Stimulated activated effector memory CD8-positive, alpha-beta T cell treated with anti-CD3 and anti-CD28 coated beads, Interleukin-12 subunit alpha, Interleukin-12 subunit beta, amount 100 ng/mL, for 72 hours (primary cell): ENCODE results near the gene TUBGCP6.

ENCODE experiments used
- ATAC-seq: fragments of 150-1000 bp; cut with Tn5 transposase; 2 replicates; pipeline ENCODE4 v1.10.0; 2021
- DNase-seq, 2 donors: peaks; one replicate each; pipeline ENCODE4 v3.0.0; 2021 to 2022; ENCODE audit warnings: low spot score in 2 of 2
- H3K27ac Mint-ChIP-seq: one replicate; pipeline ENCODE4 v1.8.0; 2022; ENCODE audit warnings: mild to moderate bottlenecking, mixed read lengths
- H3K36me3 Mint-ChIP-seq: one replicate; pipeline ENCODE4 v1.8.0; 2022; ENCODE audit warnings: mild to moderate bottlenecking, mixed read lengths
- H3K4me1 Mint-ChIP-seq: one replicate; pipeline ENCODE4 v1.8.0; 2022; ENCODE audit warnings: mixed read lengths
- H3K4me3 Mint-ChIP-seq: one replicate; pipeline ENCODE4 v1.8.0; 2022; ENCODE audit warnings: mild to moderate bottlenecking, mixed read lengths
- H3K9me3 Mint-ChIP-seq: one replicate; pipeline ENCODE4 v1.8.0; 2022; ENCODE audit warnings: mixed read lengths

The TUBGCP6 gene

DNA sequence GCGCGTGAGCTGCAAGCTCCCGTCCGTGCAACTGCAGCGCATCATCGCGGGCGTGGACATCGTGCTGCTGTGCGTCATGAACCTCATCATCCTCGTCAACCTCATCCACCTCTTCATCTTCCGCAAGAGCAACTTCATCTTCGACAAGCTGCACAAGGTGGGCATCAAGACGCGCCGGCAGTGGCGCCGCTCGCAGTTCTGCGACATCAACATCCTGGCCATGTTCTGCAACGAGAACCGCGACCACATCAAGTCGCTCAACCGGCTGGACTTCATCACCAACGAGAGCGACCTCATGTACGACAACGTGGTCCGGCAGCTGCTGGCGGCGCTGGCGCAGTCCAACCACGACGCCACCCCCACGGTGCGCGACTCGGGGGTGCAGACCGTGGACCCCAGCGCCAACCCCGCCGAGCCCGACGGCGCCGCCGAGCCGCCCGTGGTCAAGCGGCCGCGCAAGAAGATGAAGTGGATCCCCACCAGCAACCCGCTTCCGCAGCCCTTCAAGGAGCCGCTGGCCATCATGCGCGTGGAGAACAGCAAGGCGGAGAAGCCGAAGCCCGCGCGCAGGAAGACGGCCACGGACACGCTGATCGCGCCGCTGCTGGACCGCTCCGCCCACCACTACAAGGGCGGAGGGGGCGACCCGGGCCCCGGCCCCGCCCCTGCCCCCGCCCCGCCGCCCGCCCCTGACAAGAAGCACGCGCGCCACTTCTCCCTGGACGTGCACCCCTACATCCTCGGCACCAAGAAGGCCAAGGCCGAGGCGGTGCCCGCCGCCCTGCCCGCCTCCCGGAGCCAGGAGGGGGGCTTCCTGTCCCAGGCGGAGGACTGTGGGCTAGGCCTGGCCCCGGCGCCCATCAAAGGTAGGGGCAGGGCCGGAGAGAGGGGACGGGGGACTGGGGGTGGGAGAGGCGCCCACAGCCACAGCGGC, 67.0 kb downstream of the TUBGCP6 start:
- H3K4me1 Mint-ChIP-seq, result peaks cover 17% of the 10 kb centered on the region
- H3K36me3 Mint-ChIP-seq, result peaks cover 7% of the 10 kb centered on the region
- DNase-seq (no peak), ATAC-seq (no peak)
- no peak overlapping the region for H3K27ac Mint-ChIP-seq
- no peaks in the 10 kb centered on the region for H3K9me3 Mint-ChIP-seq
- no peak overlapping the region for H3K4me3 Mint-ChIP-seq

DNA sequence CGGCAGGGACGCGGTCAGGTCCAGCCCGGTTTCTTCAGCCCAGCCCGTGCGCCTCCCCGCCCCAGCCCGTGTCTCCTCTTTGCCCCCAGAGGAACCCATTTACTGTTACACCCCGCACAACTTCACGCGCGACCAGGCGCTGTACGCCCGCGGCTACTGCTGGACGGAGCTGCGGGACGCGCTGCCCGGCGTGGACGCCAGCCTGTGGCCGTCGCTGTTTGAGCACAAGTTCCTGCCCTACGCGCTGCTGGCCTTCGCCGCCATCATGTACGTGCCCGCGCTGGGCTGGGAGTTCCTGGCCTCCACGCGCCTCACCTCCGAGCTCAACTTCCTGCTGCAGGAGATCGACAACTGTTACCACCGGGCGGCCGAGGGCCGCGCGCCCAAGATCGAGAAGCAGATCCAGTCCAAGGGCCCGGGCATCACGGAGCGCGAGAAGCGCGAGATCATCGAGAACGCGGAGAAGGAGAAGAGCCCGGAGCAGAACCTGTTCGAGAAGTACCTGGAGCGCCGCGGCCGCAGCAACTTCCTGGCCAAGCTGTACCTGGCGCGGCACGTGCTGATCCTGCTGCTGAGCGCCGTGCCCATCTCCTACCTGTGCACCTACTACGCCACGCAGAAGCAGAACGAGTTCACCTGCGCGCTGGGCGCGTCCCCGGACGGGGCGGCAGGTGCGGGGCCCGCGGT, 67.8 kb downstream of the TUBGCP6 start:
- DNase-seq (no peak), ATAC-seq (no peak)
- Mint-ChIP-seq H3K36me3 (peaks cover 7% of the 10 kb centered on the region), H3K4me3 (no peak overlapping the region), H3K27ac (no peak overlapping the region), H3K4me1 (peaks cover 17% of the 10 kb centered on the region), H3K9me3 (no peaks in the 10 kb centered on the region)

DNA sequence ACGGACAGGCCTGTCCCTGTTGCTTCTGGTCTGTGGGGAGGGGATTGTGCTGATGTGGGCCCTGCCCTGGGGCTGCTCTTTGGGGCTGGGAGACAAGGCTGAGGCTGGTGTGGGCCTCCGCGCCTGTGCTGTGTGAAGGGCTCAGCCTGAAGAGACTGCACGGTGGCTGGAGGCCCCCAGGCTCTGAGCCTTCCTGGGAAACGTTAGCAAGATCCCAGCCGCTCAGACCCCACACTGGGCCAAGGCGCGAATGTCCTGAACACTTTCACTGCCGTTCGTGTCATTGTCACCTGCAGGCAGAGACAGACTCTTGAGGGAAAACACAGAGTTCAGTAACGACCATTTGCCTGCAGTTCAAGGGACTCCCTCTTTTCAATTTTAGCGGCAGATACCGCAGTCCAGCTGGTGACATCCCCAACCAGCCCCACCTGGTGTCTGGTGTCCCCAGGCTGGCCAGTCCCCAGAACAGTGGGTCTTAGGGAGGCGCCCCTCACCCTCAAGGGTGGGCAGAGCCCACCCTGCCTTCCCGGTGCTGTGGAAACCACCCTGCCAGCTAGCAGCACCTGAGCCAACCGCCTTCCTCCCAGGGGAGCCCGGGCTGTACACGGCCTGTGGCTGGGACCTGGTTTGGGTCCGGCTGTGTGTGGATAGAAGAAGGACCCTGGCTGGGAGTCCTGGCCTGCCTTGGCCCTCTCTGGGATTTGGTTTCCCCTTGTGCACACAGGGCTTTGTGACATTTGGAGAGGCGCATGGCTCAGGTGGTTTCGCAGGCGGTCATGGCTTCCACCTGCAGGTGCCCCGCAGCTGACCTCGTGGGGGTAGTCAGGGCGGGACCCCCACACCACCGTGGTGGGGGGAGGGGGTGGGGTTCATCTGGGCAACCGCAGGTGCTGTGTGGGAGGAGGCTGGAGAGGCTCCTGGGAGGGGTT, 68.6 kb downstream of the TUBGCP6 start:
- ATAC-seq, result no peak
- H3K9me3 Mint-ChIP-seq, result no peaks in the 10 kb centered on the region
- peaks cover 18% of the 10 kb centered on the region for H3K4me1 Mint-ChIP-seq
- no peak overlapping the region for H3K4me3 Mint-ChIP-seq
- peak overlapping the region; percentile 48 for H3K27ac Mint-ChIP-seq
- no peak for DNase-seq
- peaks cover 13% of the 10 kb centered on the region for H3K36me3 Mint-ChIP-seq

- no peak for ATAC-seq
- peaks cover 17% of the 10 kb centered on the region for H3K36me3 Mint-ChIP-seq
- no peak overlapping the region for H3K27ac Mint-ChIP-seq
- no peak overlapping the region for H3K4me3 Mint-ChIP-seq
- no peaks in the 10 kb centered on the region for H3K9me3 Mint-ChIP-seq
- DNase-seq, result no peak
- H3K4me1 Mint-ChIP-seq, result peaks cover 19% of the 10 kb centered on the region
Measured at GRCh38 chr22:50175191-50175461, 69.7 kb downstream of the TUBGCP6 start.

DNA sequence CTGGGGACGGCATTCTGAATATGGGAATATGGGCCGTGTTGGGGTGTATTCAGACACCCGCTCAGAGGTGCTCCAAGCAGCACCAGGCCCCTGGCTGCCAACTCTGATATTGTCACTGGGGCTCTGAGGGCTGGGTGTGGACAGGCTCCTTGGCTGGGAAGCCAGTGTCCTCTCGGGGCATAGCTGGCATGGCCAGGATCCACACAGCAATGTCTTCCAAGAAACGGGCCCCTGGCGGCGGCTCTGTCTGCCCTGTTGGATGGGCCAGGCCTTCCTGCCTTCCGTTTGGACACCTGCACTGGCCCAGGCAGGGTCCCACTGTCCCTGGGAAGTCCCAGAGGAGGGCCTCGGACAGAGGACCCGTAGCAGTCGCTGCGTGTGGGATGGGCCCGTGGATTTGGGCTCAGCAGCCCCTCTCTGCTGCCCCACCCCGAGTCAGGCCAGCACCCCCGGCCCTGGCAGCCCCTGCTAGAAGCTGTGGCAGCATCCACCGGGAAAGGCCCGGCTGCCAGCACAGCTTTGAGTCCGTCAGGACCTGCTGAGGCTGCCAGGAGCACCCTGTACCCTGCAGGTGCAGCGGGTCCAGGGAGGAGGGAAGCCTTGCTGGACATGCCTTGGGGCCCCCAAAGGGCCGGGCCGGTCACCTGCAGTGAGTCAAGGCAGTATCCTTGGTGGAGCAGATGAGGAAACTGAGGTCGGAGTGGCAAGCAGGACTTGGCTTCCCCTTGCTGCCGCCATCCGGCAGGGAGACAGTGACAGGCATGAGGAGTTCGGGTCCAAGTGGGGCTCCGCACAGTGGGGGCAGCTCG, 70.2 kb downstream of the TUBGCP6 start:
- Mint-ChIP-seq H3K36me3 (peaks cover 17% of the 10 kb centered on the region), H3K4me1 (peaks cover 14% of the 10 kb centered on the region), H3K27ac (no peak overlapping the region), H3K4me3 (no peak overlapping the region), H3K9me3 (no peaks in the 10 kb centered on the region)
- DNase-seq (no peak), ATAC-seq (no peak)

DNA sequence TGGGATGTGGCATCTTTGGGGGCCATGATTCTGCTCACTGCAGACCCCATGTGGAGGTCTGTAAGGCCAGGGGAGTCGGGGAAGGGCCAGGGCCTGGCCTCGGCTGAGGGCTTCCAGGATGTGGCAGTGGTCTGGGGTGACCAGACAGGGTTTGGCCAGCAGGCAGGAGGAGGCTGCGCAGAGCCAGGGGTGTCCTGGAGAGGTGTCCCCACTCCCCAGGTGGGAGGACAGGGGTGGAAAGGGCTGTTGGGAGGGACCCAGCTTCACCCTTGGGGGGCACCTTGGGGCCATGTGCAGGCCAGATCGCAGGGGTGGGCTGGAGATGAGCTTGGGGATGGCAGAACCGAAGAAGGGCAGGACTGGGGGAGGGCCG, 70.9 kb downstream of the TUBGCP6 start:
- Mint-ChIP-seq H3K4me3 (no peak overlapping the region), H3K36me3 (peaks cover 21% of the 10 kb centered on the region), H3K9me3 (no peaks in the 10 kb centered on the region), H3K4me1 (peaks cover 16% of the 10 kb centered on the region), H3K27ac (no peak overlapping the region)
- DNase-seq, result no peak
- ATAC-seq, result no peak

- ATAC-seq (no peak), DNase-seq (no peak)
- Mint-ChIP-seq H3K4me3 (no peak overlapping the region), H3K9me3 (no peaks in the 10 kb centered on the region), H3K27ac (no peak overlapping the region), H3K4me1 (peaks cover 22% of the 10 kb centered on the region), H3K36me3 (peaks cover 26% of the 10 kb centered on the region)
Measured at GRCh38 chr22:50173311-50173982, 71.4 kb downstream of the TUBGCP6 start.

DNA sequence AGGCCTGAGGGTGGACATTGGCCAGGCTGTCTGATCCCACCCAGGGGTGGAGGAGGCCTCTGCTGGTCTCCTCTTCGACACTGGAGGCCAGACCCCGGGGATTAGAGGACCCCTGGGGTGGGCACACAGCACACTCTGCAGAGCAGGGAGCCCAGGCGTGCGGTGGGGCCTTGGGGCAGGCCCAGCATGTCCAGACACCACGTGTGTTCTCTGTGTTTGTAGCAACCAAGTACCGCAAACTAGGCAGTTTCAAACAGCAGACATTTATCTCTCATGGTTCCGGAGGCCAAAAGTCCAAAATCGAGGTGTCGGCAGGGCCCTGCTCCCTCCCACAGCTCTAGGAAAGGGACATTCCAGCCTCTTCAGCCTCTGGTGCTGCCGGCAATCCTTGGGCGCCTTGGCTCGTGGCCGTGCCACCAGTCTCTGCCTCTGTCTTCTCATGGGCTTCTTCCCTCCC, 72.8 kb downstream of the TUBGCP6 start:
- Mint-ChIP-seq H3K4me3 (peak overlapping the region; percentile 74), H3K9me3 (no peaks in the 10 kb centered on the region), H3K27ac (peak overlapping the region; percentile 90), H3K4me1 (peaks cover 25% of the 10 kb centered on the region), H3K36me3 (peaks cover 26% of the 10 kb centered on the region)
- no peak for DNase-seq
- no peak for ATAC-seq

DNA sequence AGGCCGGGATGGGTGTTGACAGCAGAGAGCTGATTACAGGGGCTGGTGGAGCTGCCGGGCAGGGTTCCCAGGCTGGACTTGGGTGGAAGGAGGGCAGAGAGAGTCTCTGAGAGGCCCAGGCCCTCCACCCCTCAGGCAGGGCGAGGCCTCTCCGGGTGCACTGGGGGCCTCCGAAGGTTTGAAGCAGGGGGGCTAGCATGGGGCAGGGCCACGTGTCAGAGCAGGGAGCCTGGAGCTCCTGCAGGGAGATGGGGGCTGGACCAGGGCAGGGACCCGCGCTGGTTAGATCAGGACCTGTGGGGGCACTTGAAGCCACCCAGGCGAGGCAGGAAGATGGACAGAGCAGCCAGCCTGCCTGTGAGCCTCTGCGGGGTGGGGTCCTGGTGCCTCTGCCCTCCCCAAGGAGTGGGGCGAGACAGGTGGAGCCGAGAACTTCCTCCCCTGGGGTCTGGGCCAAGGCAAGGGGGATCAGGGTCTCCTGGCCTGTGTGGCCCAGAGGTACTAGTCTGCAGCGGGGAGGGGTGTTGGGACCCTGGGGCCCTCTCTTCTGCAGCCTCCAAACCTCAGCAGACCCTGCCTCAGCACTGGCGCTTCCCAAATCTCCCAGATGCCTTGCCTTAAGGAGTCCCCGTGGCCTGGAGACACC, 73.4 kb downstream of the TUBGCP6 start:
- Mint-ChIP-seq H3K4me3 (peak overlapping the region; percentile 74), H3K36me3 (peaks cover 24% of the 10 kb centered on the region), H3K4me1 (peaks cover 25% of the 10 kb centered on the region), H3K9me3 (no peaks in the 10 kb centered on the region), H3K27ac (peak overlapping the region; percentile 90)
- ATAC-seq (no peak), DNase-seq (no peak)

DNA sequence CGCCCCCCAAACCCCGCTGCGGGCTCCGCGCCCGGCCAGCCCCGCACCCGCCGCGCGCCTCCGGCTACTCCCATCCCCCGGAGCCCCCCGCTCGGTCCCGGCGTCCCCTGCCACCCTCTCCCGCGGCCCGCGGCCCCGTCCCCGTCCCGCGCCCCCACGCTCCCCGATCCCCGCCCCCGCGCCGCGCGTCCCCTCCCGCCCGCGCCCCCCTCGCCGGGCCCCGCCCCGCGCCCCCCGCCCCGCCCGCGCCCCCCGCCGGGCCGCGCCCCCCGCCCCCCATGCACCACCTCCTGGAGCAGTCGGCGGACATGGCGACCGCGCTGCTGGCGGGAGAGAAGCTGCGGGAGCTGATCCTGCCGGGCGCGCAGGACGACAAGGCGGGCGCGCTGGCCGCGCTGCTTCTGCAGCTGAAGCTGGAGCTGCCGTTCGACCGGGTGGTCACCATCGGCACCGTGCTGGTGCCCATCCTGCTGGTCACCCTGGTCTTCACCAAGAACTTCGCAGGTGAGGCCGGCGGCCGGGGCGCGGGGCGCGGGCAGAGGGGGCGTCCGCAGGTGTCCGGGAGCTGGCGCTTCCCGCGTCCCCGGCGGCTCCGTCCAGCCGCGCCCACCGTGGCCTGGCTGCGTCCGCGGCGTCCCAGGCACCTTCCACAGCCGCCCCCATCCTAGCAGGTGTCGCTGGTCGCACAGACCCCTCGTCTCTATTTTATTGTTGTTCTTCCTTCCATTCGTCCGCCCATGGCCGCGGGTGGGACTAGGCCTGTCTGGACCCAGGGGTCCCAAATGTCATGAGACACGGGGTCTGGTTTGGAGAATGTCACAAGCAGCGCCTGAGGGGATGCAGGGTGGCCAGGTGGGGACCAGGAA, 74.1 kb downstream of the TUBGCP6 start, which contains the start of gene PANX2:
Gene PANX2 (plus strand): TSS at position 279 of the 866 bp plus-strand sequence. CDS start 0 bp downstream, at position 279.
- peak within 1 kb of the TSS; percentile 93 for H3K27ac Mint-ChIP-seq
- ATAC-seq, result peak; percentile 12
- peaks cover 24% of the 10 kb centered on the region for H3K36me3 Mint-ChIP-seq
- peak within 1 kb of the TSS; percentile 74 for H3K4me3 Mint-ChIP-seq
- peaks cover 25% of the 10 kb centered on the region for H3K4me1 Mint-ChIP-seq
- H3K9me3 Mint-ChIP-seq, result no peaks in the 10 kb centered on the region
- no peak for DNase-seq

DNA sequence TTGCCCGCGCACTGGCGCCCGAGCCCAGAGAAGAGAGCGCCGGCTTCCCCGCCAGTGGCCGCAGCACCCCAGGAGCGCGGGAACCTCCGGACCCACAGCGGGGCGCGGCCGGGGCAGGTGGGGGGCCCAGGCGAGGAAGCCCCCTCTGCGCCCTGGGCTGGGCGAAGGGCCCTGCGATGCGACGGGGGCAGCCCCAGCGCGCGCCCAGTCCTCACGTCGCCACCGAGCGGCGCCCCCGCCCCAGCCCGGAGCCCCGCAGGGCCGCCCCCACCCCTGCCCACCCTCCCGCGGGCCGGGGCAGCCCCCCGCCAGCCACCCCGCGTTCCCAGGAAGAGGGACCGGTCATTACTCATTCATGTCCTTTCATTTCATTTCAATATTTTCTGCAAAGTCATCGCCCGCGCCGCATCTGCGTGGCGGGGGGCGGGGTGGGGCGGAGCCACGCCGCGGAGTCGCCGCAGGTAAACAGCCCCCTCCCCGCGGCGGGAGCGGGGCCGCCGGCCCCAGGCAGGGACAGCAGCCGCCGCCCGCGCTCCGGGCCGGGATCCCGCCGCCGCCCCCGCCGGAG, 75.0 kb downstream of the TUBGCP6 start:
- Mint-ChIP-seq H3K36me3 (peaks cover 24% of the 10 kb centered on the region), H3K4me3 (peak overlapping the region; percentile 74), H3K4me1 (peaks cover 25% of the 10 kb centered on the region), H3K27ac (peak overlapping the region; percentile 93), H3K9me3 (no peaks in the 10 kb centered on the region)
- DNase-seq (no peak), ATAC-seq (peak; percentile 79)

DNA sequence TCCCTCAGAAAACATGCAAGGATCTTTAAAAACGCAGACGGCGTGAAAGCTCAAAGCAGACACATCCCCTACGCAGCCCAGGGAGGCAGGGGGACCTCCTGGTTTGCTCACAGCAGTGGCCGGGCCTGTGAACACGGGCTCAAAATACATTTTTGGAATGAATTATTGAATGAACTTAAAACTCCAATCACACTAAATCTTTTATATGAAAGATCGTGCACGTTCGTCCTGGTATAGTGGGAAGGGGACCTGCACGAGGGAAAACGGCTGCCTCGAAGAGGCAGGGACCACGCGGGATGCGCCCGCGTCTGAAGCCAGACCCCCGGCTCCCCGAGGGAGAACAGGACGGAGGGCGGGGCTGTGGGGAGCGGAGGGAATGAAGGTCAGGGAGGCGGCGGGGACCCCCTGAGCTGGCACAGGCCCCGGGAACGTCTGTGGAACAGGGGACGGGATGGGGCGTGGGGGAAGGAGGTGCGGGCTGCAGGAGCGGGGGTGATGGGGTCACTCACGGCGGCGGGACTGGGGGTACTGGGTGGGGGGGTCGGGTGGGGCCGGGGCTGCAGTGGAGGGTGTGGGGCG, 75.6 kb downstream of the TUBGCP6 start:
- no peaks in the 10 kb centered on the region for H3K9me3 Mint-ChIP-seq
- DNase-seq, result no peak
- peaks cover 24% of the 10 kb centered on the region for H3K36me3 Mint-ChIP-seq
- peak overlapping the region; percentile 74 for H3K4me3 Mint-ChIP-seq
- peaks cover 25% of the 10 kb centered on the region for H3K4me1 Mint-ChIP-seq
- H3K27ac Mint-ChIP-seq, result peak overlapping the region; percentile 93
- ATAC-seq, result no peak
